ENCODE measurements around the gene ERVFRD-1.

ERVFRD-1 gene

GRCh38 chr6:11069760-11070159 lies 41.8 kb downstream of the ERVFRD-1 start:
- DNase-seq (ENCODE audit: low read depth in 1 of 2, low spot score in 1 of 2), result no peak
- in situ Hi-C loops (cut with HindIII; ENCODE audit: low pct_unique_long_range_greater_than_20kb, low sequenced_read_pairs), result no loop called here
- no peak for TF ChIP-seq JUND (IDR thresholded peaks at IDR 0.05; ENCODE audit: low read depth)

- no peak for TF ChIP-seq JUND (IDR thresholded peaks at IDR 0.05; ENCODE audit: low read depth)
- no peak for DNase-seq (ENCODE audit: low read depth in 1 of 2, low spot score in 1 of 2)
- in situ Hi-C loops (cut with HindIII; ENCODE audit: low pct_unique_long_range_greater_than_20kb, low sequenced_read_pairs), result no loop called here
Measured at GRCh38 chr6:11067348-11067747, 44.2 kb downstream of the ERVFRD-1 start.

- in situ Hi-C loops (cut with HindIII; ENCODE audit: low pct_unique_long_range_greater_than_20kb, low sequenced_read_pairs), result no loop called here
Measured at GRCh38 chr6:11066505-11067347, 44.8 kb downstream of the ERVFRD-1 start.

GRCh38 chr6:11065436-11066202 lies 45.9 kb downstream of the ERVFRD-1 start:
- in situ Hi-C loops (cut with HindIII; ENCODE audit: low pct_unique_long_range_greater_than_20kb, low sequenced_read_pairs), result no loop called here
- TF ChIP-seq JUND (IDR thresholded peaks at IDR 0.05; ENCODE audit: low read depth), result no peak
- no peak for DNase-seq (ENCODE audit: low read depth in 1 of 2, low spot score in 1 of 2)

More at GRCh38 chr6:11066505-11067347, 44.8 kb downstream of the ERVFRD-1 start:
- DNase-seq (ENCODE audit: low read depth in 1 of 2, low spot score in 1 of 2), result no peak
- no peak for TF ChIP-seq JUND (IDR thresholded peaks at IDR 0.05; ENCODE audit: low read depth)

- TF ChIP-seq JUND (IDR thresholded peaks at IDR 0.05; ENCODE audit: low read depth), result no peak
Measured at GRCh38 chr6:11064836-11065235, 46.7 kb downstream of the ERVFRD-1 start.

GRCh38 chr6:11062715-11063114 lies 48.8 kb downstream of the ERVFRD-1 start:
- no peak for TF ChIP-seq JUND (IDR thresholded peaks at IDR 0.05; ENCODE audit: low read depth)
- in situ Hi-C loops (cut with HindIII; ENCODE audit: low pct_unique_long_range_greater_than_20kb, low sequenced_read_pairs), result no loop called here
- DNase-seq (ENCODE audit: low read depth in 1 of 2, low spot score in 1 of 2), result no peak

More at GRCh38 chr6:11064836-11065235, 46.7 kb downstream of the ERVFRD-1 start:
- no peak for DNase-seq (ENCODE audit: low read depth in 1 of 2, low spot score in 1 of 2)
- in situ Hi-C loops (cut with HindIII; ENCODE audit: low pct_unique_long_range_greater_than_20kb, low sequenced_read_pairs), result no loop called here

GRCh38 chr6:11062083-11062482 lies 49.4 kb downstream of the ERVFRD-1 start:
- in situ Hi-C loops (cut with HindIII; ENCODE audit: low pct_unique_long_range_greater_than_20kb, low sequenced_read_pairs), result no loop called here
- DNase-seq (ENCODE audit: low read depth in 1 of 2, low spot score in 1 of 2), result no peak
- no peak for TF ChIP-seq JUND (IDR thresholded peaks at IDR 0.05; ENCODE audit: low read depth)

- no peak for TF ChIP-seq JUND (IDR thresholded peaks at IDR 0.05; ENCODE audit: low read depth)
- in situ Hi-C loops (cut with HindIII; ENCODE audit: low pct_unique_long_range_greater_than_20kb, low sequenced_read_pairs), result no loop called here
- no peak for DNase-seq (ENCODE audit: low read depth in 1 of 2, low spot score in 1 of 2)
Measured at GRCh38 chr6:11058406-11058805, 53.1 kb downstream of the ERVFRD-1 start.

GRCh38 chr6:11056871-11057270 lies 54.7 kb downstream of the ERVFRD-1 start:
- TF ChIP-seq JUND (IDR thresholded peaks at IDR 0.05; ENCODE audit: low read depth), result no peak
- in situ Hi-C loops (cut with HindIII; ENCODE audit: low pct_unique_long_range_greater_than_20kb, low sequenced_read_pairs), result no loop called here
- no peak for DNase-seq (ENCODE audit: low read depth in 1 of 2, low spot score in 1 of 2)

- in situ Hi-C loops (cut with HindIII; ENCODE audit: low pct_unique_long_range_greater_than_20kb, low sequenced_read_pairs), result no loop called here
- DNase-seq (ENCODE audit: low read depth in 1 of 2, low spot score in 1 of 2), result no peak
- no peak for TF ChIP-seq JUND (IDR thresholded peaks at IDR 0.05; ENCODE audit: low read depth)
Measured at GRCh38 chr6:11055127-11055627, 56.3 kb downstream of the ERVFRD-1 start.

- in situ Hi-C loops (cut with HindIII; ENCODE audit: low pct_unique_long_range_greater_than_20kb, low sequenced_read_pairs), result no loop called here
- no peak for TF ChIP-seq JUND (IDR thresholded peaks at IDR 0.05; ENCODE audit: low read depth)
- DNase-seq (ENCODE audit: low read depth in 1 of 2, low spot score in 1 of 2), result no peak
Measured at GRCh38 chr6:11054722-11055121, 56.8 kb downstream of the ERVFRD-1 start.

GRCh38 chr6:11053307-11053706 lies 58.2 kb downstream of the ERVFRD-1 start:
- in situ Hi-C loops (cut with HindIII; ENCODE audit: low pct_unique_long_range_greater_than_20kb, low sequenced_read_pairs), result no loop called here
- no peak for TF ChIP-seq JUND (IDR thresholded peaks at IDR 0.05; ENCODE audit: low read depth)
- DNase-seq (ENCODE audit: low read depth in 1 of 2, low spot score in 1 of 2), result peak in 1 of 2 experiments; percentile 65
